HK-2 (cell line): ENCODE results near the gene EMC6.
A peak's percentile ranks its signal among the peaks of the same experiment; 100 is the strongest.

Experiments used
- DNase-seq: peaks from one replicate; pipeline ENCODE4 v3.0.0-alpha.2; 2018; ENCODE audit not compliant: unreplicated experiment

Gene EMC6

GRCh38 chr17:3656353-3656752 lies 12.3 kb upstream of the EMC6 start:
- no peak for DNase-seq

- no peak for DNase-seq
Observed at GRCh38 chr17:3656755-3657587, 11.6 kb upstream of the EMC6 start.

GRCh38 chr17:3657588-3657869 lies 11.1 kb upstream of the EMC6 start:
- DNase-seq: no peak

GRCh38 chr17:3657874-3658783 lies 10.5 kb upstream of the EMC6 start:
- no peak for DNase-seq

- DNase-seq: no peak
Observed at GRCh38 chr17:3658784-3659449, 9.7 kb upstream of the EMC6 start.

- peak; percentile 80 for DNase-seq
Observed at GRCh38 chr17:3659541-3660111, 9.0 kb upstream of the EMC6 start.

- no peak for DNase-seq
Observed at GRCh38 chr17:3660311-3660891, 8.2 kb upstream of the EMC6 start.

GRCh38 chr17:3663102-3664011 lies 5.3 kb upstream of the EMC6 start:
- no peak for DNase-seq

GRCh38 chr17:3665834-3666233 lies 2.8 kb upstream of the EMC6 start:
- DNase-seq: no peak

GRCh38 chr17:3666516-3666915 lies 2.1 kb upstream of the EMC6 start:
- DNase-seq: no peak

GRCh38 chr17:3667366-3668278 lies 990 bp upstream of the EMC6 start:
- peak; percentile 93 for DNase-seq

- no peak for DNase-seq
Observed at GRCh38 chr17:3669085-3669347, 404 bp downstream of the EMC6 start.

GRCh38 chr17:3669548-3669947 lies 936 bp downstream of the EMC6 start:
- no peak for DNase-seq

GRCh38 chr17:3672571-3672970 lies 4.0 kb downstream of the EMC6 start:
- no peak for DNase-seq

GRCh38 chr17:3675886-3676285 lies 7.3 kb downstream of the EMC6 start:
- no peak for DNase-seq

GRCh38 chr17:3678095-3678820 lies 9.6 kb downstream of the EMC6 start:
- DNase-seq: no peak

GRCh38 chr17:3678821-3679530 lies 10.4 kb downstream of the EMC6 start:
- DNase-seq: no peak

- no peak for DNase-seq
Observed at GRCh38 chr17:3679531-3680126, 11.0 kb downstream of the EMC6 start.
